ENCODE results near the gene IL1RAPL2.

GRCh38 chrX:104854188-104854587 is 288.2 kb downstream of the IL1RAPL2 start:
- no peak for TF ChIP-seq CTCF (IDR thresholded peaks at IDR 0.05 in 4 of 5, conservative IDR thresholded peaks at IDR 0.05 in 1 of 5)
- TF ChIP-seq POLR2A (IDR thresholded peaks at IDR 0.05) = no peak
